ENCODE measurements around the gene LHX6.

LHX6 gene

DNA sequence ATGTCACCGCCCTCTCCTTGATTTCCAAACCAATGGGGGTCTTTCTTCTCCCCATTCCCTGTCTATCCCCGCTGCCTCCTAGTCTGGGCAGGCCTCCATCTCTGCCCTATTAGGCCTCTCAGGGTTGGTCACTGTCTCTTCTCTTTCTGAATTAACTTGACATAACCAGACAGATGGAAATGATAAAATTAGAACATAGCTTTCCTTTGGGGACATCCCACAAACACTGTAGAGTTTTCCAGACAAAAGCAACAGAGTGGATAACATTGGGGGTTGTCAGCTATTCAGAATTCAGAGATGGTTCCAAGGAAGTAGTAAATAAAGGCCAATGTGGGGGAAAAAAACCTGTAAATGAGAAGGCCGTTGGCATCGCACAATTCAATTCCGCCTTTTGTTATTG lies 24.7 kb downstream of the LHX6 start:
- DNase-seq (ENCODE audit: extremely low read depth, low read depth), result no peak
- TF ChIP-seq, protein P1, sequence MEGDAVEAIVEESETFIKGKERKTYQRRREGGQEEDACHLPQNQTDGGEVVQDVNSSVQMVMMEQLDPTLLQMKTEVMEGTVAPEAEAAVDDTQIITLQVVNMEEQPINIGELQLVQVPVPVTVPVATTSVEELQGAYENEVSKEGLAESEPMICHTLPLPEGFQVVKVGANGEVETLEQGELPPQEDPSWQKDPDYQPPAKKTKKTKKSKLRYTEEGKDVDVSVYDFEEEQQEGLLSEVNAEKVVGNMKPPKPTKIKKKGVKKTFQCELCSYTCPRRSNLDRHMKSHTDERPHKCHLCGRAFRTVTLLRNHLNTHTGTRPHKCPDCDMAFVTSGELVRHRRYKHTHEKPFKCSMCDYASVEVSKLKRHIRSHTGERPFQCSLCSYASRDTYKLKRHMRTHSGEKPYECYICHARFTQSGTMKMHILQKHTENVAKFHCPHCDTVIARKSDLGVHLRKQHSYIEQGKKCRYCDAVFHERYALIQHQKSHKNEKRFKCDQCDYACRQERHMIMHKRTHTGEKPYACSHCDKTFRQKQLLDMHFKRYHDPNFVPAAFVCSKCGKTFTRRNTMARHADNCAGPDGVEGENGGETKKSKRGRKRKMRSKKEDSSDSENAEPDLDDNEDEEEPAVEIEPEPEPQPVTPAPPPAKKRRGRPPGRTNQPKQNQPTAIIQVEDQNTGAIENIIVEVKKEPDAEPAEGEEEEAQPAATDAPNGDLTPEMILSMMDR (IDR thresholded peaks at IDR 0.05; ENCODE audit: low read depth, low read length, missing control alignments), result no peak
- H3K4me3 ChIP-seq (replicated peaks; ENCODE audit: low read depth, low read length), result no peak overlapping the region

DNA sequence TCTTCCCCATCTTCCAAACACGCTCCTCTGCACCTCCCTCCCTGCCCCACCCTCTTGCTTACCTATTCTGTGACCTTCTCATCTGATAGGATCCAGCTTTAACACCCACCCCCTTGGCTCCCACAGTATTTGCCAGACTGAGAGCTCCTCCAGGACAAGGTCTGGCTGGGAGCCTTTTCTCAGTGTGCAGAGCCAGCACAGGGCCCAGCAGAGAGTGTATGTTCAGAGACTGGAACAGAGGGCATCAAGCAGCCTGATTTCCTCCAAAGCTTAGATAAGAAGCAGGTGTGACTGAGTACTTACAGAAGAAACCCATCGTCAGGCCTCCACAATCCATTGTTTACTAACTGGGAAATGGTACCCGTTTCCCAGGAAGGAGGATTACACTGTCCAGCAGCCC lies 26.6 kb downstream of the LHX6 start:
- TF ChIP-seq, protein P1 (IDR thresholded peaks at IDR 0.05; ENCODE audit: low read depth, low read length, missing control alignments), result no peak
- DNase-seq (ENCODE audit: extremely low read depth, low read depth), result no peak
- H3K4me3 ChIP-seq (replicated peaks; ENCODE audit: low read depth, low read length), result no peak overlapping the region

GRCh38 chr9:122201641-122202040 lies 27.1 kb downstream of the LHX6 start:
- TF ChIP-seq, protein P1 (IDR thresholded peaks at IDR 0.05; ENCODE audit: low read depth, low read length, missing control alignments), result no peak
- no peak overlapping the region for H3K4me3 ChIP-seq (replicated peaks; ENCODE audit: low read depth, low read length)
- no peak for DNase-seq (ENCODE audit: extremely low read depth, low read depth)

- no peak for DNase-seq (ENCODE audit: extremely low read depth, low read depth)
- TF ChIP-seq, protein P1 (IDR thresholded peaks at IDR 0.05; ENCODE audit: low read depth, low read length, missing control alignments), result no peak
- no peak overlapping the region for H3K4me3 ChIP-seq (replicated peaks; ENCODE audit: low read depth, low read length)
Observed at GRCh38 chr9:122200960-122201595, 27.7 kb downstream of the LHX6 start.

DNA sequence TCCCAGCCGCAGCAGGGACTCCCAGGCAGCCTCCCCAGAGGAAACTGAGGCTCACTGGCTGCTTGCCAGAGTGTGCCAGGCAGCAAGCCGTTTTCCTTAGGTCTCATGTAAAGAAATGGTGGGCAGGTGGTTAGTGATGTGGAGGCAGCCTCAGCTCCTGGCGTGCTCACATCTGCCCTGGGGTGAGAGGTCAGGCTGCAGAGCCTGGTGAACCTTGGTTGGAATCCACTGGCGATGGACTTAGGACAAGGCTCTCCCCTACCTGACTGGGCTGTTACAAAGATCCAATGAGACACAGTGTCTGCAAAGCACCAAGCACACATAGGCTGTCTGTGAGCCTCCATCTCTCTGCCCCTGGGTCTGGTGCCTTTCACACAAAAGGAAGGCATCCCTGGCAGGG lies 30.9 kb downstream of the LHX6 start:
- no peak for DNase-seq (ENCODE audit: extremely low read depth, low read depth)
- TF ChIP-seq, protein P1 (IDR thresholded peaks at IDR 0.05; ENCODE audit: low read depth, low read length, missing control alignments), result no peak

DNA sequence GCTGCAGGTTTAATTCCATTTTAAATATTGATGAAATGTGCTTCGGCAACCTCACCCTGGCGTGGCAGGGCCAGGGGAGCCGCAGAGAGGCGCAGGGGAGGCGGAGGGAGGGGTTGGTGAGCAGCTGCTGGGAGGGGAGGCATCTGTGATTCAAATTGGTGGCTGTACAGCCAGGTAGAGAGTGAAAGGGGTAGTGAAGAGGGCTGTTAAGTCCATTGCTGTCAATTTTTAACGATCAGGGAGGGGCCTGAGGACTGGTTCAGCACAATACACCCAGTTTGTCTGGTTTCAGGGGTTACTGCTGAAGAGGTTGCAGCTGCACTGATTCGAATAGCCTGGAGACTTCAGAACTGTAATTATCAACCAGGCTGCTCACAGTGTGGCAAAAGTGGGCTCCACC lies 31.3 kb downstream of the LHX6 start:
- TF ChIP-seq, protein P1 (IDR thresholded peaks at IDR 0.05; ENCODE audit: low read depth, low read length, missing control alignments), result no peak
- no peak for DNase-seq (ENCODE audit: extremely low read depth, low read depth)

More for the DNA sequence above, 30.9 kb downstream of the LHX6 start:
- H3K4me3 ChIP-seq (replicated peaks; ENCODE audit: low read depth, low read length), result no peak overlapping the region

DNA sequence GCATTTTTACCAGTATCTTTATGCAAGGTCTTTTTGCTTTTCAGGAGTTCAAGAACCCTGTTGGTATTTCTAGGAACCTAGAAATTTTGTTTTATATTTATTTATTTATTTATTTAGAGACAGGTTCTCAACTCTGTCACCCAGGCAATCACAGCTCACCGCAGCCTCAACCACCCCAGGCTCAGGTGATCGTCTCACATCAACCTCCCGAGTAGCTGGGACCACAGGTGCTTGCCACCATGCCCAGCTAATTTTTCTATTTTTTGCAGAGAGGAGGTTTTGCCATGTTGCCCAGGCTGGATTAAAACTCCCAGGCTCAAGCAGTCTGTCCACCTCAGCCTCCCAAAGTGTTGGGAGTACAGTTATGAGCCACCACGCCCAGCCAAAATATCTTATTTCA lies 32.9 kb downstream of the LHX6 start:
- no peak overlapping the region for H3K4me3 ChIP-seq (replicated peaks; ENCODE audit: low read depth, low read length)
- DNase-seq (ENCODE audit: extremely low read depth, low read depth), result no peak
- TF ChIP-seq, protein P1 (IDR thresholded peaks at IDR 0.05; ENCODE audit: low read depth, low read length, missing control alignments), result no peak

More for the DNA sequence above, 31.3 kb downstream of the LHX6 start:
- no peak overlapping the region for H3K4me3 ChIP-seq (replicated peaks; ENCODE audit: low read depth, low read length)
